Astrocyte of the cerebellum (primary cell): Measurements from ENCODE around the gene ITGAX.

Experiments
- DNase-seq: peaks from one replicate; pipeline ENCODE4 v3.0.0-alpha.2; 2011; ENCODE audit warnings: low read depth
- H3K4me3 ChIP-seq: 2 replicates; pipeline ENCODE4 v1.5.1; 2011; ENCODE audit warnings: mild to moderate bottlenecking, low read depth, low read length, moderate library complexity
- CTCF ChIP-seq: IDR thresholded peaks from 2 replicates; pipeline ENCODE4 v1.5.1; 2012; ENCODE audit warnings: low read length, low read depth, moderate library complexity, mild to moderate bottlenecking; ENCODE audit errors: missing control alignments
- in situ Hi-C: cut with HindIII; loops from 2 replicates; pipeline ENCODE4 v1.10.0; 2017; ENCODE audit warnings: low sequenced_read_pairs

ITGAX gene

GRCh38 chr16:31350275-31351005, 4.5 kb upstream of the ITGAX start:
- no peak overlapping the region for H3K4me3 ChIP-seq
- TF ChIP-seq CTCF: no peak
- DNase-seq: no peak
- in situ Hi-C loops: no loop called here

- in situ Hi-C loops: no loop called here
- H3K4me3 ChIP-seq: no peak overlapping the region
- no peak for TF ChIP-seq CTCF
- no peak for DNase-seq
These were observed 3.6 kb upstream of the ITGAX start for GRCh38 chr16:31351246-31351941.

- in situ Hi-C loops: no loop called here
- no peak for TF ChIP-seq CTCF
- no peak for DNase-seq
- H3K4me3 ChIP-seq: no peak overlapping the region
These were observed 3.0 kb upstream of the ITGAX start for GRCh38 chr16:31351942-31352325.

- TF ChIP-seq CTCF: no peak
- in situ Hi-C loops: no loop called here
- no peak overlapping the region for H3K4me3 ChIP-seq
- no peak for DNase-seq
These were observed 2.4 kb upstream of the ITGAX start for GRCh38 chr16:31352376-31353115.

GRCh38 chr16:31355431-31356100, 590 bp downstream of the ITGAX start:
- in situ Hi-C loops: no loop called here
- no peak overlapping the region for H3K4me3 ChIP-seq
- no peak for TF ChIP-seq CTCF
- DNase-seq: no peak

- no peak overlapping the region for H3K4me3 ChIP-seq
- DNase-seq: no peak
- in situ Hi-C loops: no loop called here
- no peak for TF ChIP-seq CTCF
These were observed 1.8 kb downstream of the ITGAX start for GRCh38 chr16:31356566-31357323.
